OCI-LY3 (cell line): ENCODE results near the gene RNGTT.

ENCODE experiments used
- H2AFZ ChIP-seq: fragments of 200-600, 300-600 bp; shearing (Covaris generic); 2 replicates; pipeline ENCODE4 v1.6.0; 2014; ENCODE audit warnings: antibody characterized with exemption, low read depth, low read length
- H3K27ac ChIP-seq: fragments of 200-600, 300-600 bp; sonication (generic); 2 replicates; pipeline ENCODE4 v1.5.1; 2014; ENCODE audit warnings: mild to moderate bottlenecking, low read length, moderate library complexity, mixed read lengths
- H3K27me3 ChIP-seq: fragments of 200-600, 300-600 bp; sonication (generic); 2 replicates; pipeline ENCODE4 v1.6.1; 2014; ENCODE audit warnings: low read depth, low read length, mixed read lengths
- H3K36me3 ChIP-seq: fragments of 200-600, 300-600 bp; sonication (generic); replicated peaks from 2 replicates; pipeline ENCODE3; 2014; ENCODE audit warnings: low read depth, low read length, mixed read lengths
- H3K4me1 ChIP-seq: fragments of 300-600, 200-600 bp; sonication (generic); 2 replicates; pipeline ENCODE4 v1.6.1; 2014; ENCODE audit warnings: low read length, mixed read lengths
- H3K4me2 ChIP-seq: fragments of 200-600, 300-600 bp; sonication (generic); 2 replicates; pipeline ENCODE4 v1.6.1; 2014; ENCODE audit warnings: low read length, mixed read lengths
- H3K4me3 ChIP-seq: fragments of 300-600, 200-600 bp; sonication (generic); 2 replicates; pipeline ENCODE4 v1.5.1; 2014; ENCODE audit warnings: antibody characterized with exemption, mild to moderate bottlenecking, low read length, moderate library complexity
- H3K79me2 ChIP-seq: fragments of 300-600, 200-600 bp; shearing (Covaris generic); 2 replicates; pipeline ENCODE4 v1.6.1; 2014; ENCODE audit warnings: mild to moderate bottlenecking, low read length, mixed read lengths
- H3K9ac ChIP-seq: fragments of 300-600, 200-600 bp; shearing (Covaris generic); 2 replicates; pipeline ENCODE4 v1.6.0; 2014; ENCODE audit warnings: mild to moderate bottlenecking, low read length, moderate library complexity
- H3K9me3 ChIP-seq: fragments of 200-600, 300-600 bp; shearing (Covaris generic); 2 replicates; pipeline ENCODE4 v1.6.1; 2014; ENCODE audit warnings: low read length, mixed read lengths; ENCODE audit not compliant: insufficient read depth
- H4K20me1 ChIP-seq: fragments of 200-600, 300-600 bp; sonication (generic); 2 replicates; pipeline ENCODE4 v1.6.1; 2016; ENCODE audit warnings: low read length, mixed read lengths; ENCODE audit not compliant: insufficient read depth
- EZH2phosphoT487 ChIP-seq: fragments of 200-600 bp; shearing (Covaris generic); IDR thresholded peaks from 2 replicates; pipeline ENCODE4 v1.6.1; 2018; ENCODE audit warnings: antibody characterized with exemption, mixed run types, low read depth
- TF ChIP-seq, protein P1 (sequence below): fragments of 200-600, 300-600 bp; sonication (generic); IDR thresholded peaks from 2 replicates; pipeline ENCODE4 v1.5.1; 2014; ENCODE audit warnings: antibody characterized with exemption, low read length, low read depth

RNGTT gene

DNA sequence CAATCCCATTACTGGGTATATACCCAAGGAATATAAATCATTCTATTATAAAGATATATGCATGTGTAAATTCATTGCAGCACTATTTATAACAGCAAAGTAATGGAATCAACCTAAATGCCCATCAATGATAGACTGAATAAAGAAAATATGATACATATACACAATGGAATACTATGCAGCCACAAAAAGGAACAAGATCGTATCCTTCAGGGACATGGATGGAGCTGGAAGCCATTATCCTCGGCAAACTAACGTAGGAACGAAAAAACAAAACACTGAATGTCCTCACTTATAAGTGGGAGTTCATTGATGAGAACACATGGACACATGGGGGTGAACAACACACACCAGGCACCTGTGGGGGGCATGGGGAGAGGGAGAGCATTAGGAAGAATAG, 156.7 kb downstream of the RNGTT start:
- H3K36me3 ChIP-seq: no peaks in the 10 kb centered on the region
- H3K9ac ChIP-seq: no peak overlapping the region
- no peak overlapping the region for H3K4me2 ChIP-seq
- no peaks in the 10 kb centered on the region for H4K20me1 ChIP-seq
- no peak for TF ChIP-seq EZH2phosphoT487
- TF ChIP-seq, protein P1, sequence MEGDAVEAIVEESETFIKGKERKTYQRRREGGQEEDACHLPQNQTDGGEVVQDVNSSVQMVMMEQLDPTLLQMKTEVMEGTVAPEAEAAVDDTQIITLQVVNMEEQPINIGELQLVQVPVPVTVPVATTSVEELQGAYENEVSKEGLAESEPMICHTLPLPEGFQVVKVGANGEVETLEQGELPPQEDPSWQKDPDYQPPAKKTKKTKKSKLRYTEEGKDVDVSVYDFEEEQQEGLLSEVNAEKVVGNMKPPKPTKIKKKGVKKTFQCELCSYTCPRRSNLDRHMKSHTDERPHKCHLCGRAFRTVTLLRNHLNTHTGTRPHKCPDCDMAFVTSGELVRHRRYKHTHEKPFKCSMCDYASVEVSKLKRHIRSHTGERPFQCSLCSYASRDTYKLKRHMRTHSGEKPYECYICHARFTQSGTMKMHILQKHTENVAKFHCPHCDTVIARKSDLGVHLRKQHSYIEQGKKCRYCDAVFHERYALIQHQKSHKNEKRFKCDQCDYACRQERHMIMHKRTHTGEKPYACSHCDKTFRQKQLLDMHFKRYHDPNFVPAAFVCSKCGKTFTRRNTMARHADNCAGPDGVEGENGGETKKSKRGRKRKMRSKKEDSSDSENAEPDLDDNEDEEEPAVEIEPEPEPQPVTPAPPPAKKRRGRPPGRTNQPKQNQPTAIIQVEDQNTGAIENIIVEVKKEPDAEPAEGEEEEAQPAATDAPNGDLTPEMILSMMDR: no peak
- H2AFZ ChIP-seq: no peak overlapping the region
- H3K4me3 ChIP-seq: no peak overlapping the region
- H3K27me3 ChIP-seq: no peaks in the 10 kb centered on the region
- H3K4me1 ChIP-seq: no peaks in the 10 kb centered on the region
- H3K9me3 ChIP-seq: peaks cover 3% of the 10 kb centered on the region; the same call in 1 of the 2 replicates
- no peaks in the 10 kb centered on the region for H3K79me2 ChIP-seq
- no peak overlapping the region for H3K27ac ChIP-seq

DNA sequence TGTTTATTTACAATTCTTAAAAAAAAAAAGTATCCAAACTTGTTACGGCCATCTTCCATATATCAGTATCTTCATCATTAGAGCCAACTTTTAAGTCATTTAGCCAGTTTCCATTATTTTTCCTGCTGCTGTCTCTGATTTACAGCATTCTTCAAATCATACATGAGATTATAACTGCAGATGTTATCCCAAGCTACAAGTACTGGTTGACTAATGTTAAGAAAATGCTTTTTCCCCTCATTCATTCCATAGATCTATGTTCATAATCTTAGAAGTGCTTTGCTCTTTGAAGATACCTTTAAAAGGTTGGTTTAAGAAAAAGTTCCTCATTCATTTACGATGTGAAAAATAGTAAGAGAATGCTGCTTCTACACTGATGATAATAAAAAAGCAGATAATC, 158.7 kb downstream of the RNGTT start:
- H3K27me3 ChIP-seq: no peaks in the 10 kb centered on the region
- H3K79me2 ChIP-seq: no peaks in the 10 kb centered on the region
- H3K36me3 ChIP-seq: no peaks in the 10 kb centered on the region
- peaks cover 3% of the 10 kb centered on the region; the same call in 1 of the 2 replicates for H3K9me3 ChIP-seq
- no peaks in the 10 kb centered on the region for H4K20me1 ChIP-seq
- TF ChIP-seq, protein P1: no peak
- TF ChIP-seq EZH2phosphoT487: no peak
- H3K4me2 ChIP-seq: no peak overlapping the region
- no peak overlapping the region for H3K4me3 ChIP-seq
- no peaks in the 10 kb centered on the region for H3K4me1 ChIP-seq
- no peak overlapping the region for H3K9ac ChIP-seq
- H3K27ac ChIP-seq: no peak overlapping the region
- no peak overlapping the region for H2AFZ ChIP-seq

DNA sequence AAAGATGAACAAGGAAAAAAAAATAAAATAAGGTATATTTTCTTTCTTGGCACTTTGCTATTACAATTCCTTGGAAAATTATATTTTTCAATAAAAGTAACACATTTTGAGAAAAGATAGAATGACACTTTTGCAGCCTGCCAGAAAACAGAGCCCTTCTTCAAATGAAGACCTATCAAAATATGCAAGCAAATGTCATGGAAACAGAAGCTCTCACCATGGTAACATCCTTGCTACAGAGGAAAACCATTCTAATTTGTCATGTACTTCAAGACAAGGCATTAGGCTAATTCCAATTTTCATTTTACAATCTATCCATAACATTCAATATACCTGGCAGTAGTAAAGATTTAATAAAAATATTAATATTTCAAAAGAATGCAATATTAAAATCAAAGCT, 177.9 kb downstream of the RNGTT start:
- H3K36me3 ChIP-seq: no peaks in the 10 kb centered on the region
- TF ChIP-seq, protein P1: no peak
- TF ChIP-seq EZH2phosphoT487: no peak
- H2AFZ ChIP-seq: no peak overlapping the region
- no peak overlapping the region for H3K4me3 ChIP-seq
- no peaks in the 10 kb centered on the region for H3K9me3 ChIP-seq
- no peak overlapping the region for H3K9ac ChIP-seq
- no peak overlapping the region for H3K27ac ChIP-seq
- H3K79me2 ChIP-seq: no peaks in the 10 kb centered on the region
- H3K27me3 ChIP-seq: no peaks in the 10 kb centered on the region
- no peaks in the 10 kb centered on the region for H4K20me1 ChIP-seq
- peaks cover 3% of the 10 kb centered on the region for H3K4me1 ChIP-seq
- H3K4me2 ChIP-seq: no peak overlapping the region

DNA sequence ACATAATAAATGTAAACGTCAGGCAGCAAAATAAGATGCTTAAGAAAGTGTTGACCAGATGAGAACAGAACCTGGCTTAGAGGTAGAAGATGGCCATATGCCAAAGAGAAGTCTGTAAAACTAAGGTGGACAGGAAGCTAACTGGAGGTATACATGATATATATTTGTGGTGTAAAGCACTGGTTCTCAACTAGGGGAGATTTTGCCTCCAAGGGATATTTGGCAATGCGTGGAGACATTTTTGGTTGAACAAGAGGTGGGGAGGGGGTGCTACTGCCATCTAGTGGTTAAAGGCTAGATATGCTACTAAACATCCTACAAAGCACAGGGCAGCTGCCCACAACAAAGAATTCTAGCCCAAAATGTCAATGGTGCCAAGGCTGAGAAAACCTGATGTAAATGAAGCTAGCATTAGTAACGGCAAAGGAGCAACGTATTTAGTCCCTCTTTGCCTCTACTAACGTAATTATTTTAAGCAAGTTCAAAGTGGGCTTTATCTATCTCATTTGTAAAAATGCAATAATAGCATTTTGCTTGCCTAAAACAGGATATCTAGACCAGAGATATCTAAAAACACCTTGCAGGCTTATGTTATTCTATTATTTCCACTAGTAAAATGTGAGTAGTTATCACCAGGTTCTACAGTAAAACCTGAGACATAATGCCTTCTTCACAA, 182.6 kb downstream of the RNGTT start:
- no peak overlapping the region for H3K9ac ChIP-seq
- TF ChIP-seq, protein P1: peak; percentile 65
- TF ChIP-seq EZH2phosphoT487: no peak
- H3K79me2 ChIP-seq: no peaks in the 10 kb centered on the region
- H3K9me3 ChIP-seq: 0 out of 2 replicates have a peak, but pooled peaks cover 7% of the 10 kb centered on the region
- peaks cover 17% of the 10 kb centered on the region for H3K36me3 ChIP-seq
- H3K4me1 ChIP-seq: peaks cover 22% of the 10 kb centered on the region
- no peaks in the 10 kb centered on the region for H3K27me3 ChIP-seq
- no peak overlapping the region for H3K4me3 ChIP-seq
- peak overlapping the region; percentile 42; the same call in 1 of the 2 replicates for H3K4me2 ChIP-seq
- no peak overlapping the region for H3K27ac ChIP-seq
- peak overlapping the region; percentile 40; the same call in 1 of the 2 replicates for H2AFZ ChIP-seq
- H4K20me1 ChIP-seq: no peaks in the 10 kb centered on the region
